ENCODE results near the gene NCKAP5.
"Not testable (repeated sequence)": the region's sequence is repeated elsewhere in the genome, so short reads cannot be mapped to it uniquely, and the experiment has no call there.

NCKAP5 gene

DNA sequence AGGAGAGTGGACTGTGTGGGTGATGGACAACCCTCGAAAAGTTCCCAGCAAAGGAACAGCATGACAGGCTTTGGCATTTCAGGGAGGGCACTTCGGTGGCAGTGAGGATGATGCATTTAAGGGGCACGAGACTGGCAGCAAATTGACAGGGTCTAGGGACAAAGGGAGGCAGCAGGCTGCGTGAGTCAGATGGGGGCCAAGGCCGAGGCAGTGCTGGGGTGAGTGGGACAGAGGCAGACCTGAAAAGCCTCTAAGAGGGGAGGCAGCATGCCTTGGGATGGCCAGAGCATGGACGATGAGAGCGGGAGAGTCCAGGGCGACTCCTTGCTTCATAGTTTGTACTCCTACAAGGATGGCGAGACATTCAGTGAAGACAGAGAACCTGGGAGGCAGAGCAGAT lies 848.8 kb downstream of the NCKAP5 start:
- ChIA-PET CTCF (no interaction called here), POLR2A (no interaction called here)
- H3K27me3 ChIP-seq (replicated peaks in 2 of 5; ENCODE audit: control insufficient read depth in 4 of 5, insufficient read depth in 5 of 5, low read length in 4 of 5), result peaks cover 0 to 2% (median 0%) of the 10 kb centered on the region in 5 experiments
- no peaks in the 10 kb centered on the region for H3K4me1 ChIP-seq (ENCODE audit: control extremely low read depth in 1 of 4, control insufficient read depth in 4 of 4, insufficient read depth in 4 of 4, low read length in 3 of 4)
- no peak overlapping the region for H3K27ac ChIP-seq (ENCODE audit: insufficient read depth in 1 of 2, low read depth in 1 of 2, low read length in 2 of 2, poor library complexity in 1 of 2, severe bottlenecking in 2 of 2)
- no peak for DNase-seq
- no peaks in the 10 kb centered on the region for H3K36me3 ChIP-seq (ENCODE audit: control insufficient read depth in 4 of 4, insufficient read depth in 4 of 4, low read length in 3 of 4)
- WGBS (ENCODE audit: insufficient coverage), result 96% methylated on average over 9 of the region's 9 CpGs
- H3K4me3 ChIP-seq (ENCODE audit: control insufficient read depth in 1 of 7, extremely low read depth in 1 of 7, insufficient read depth in 4 of 7, low read depth in 2 of 7, low read length in 6 of 7), result no peak overlapping the region
- H3K9me3 ChIP-seq (ENCODE audit: control extremely low read depth in 1 of 5, control insufficient read depth in 4 of 5, insufficient read depth in 2 of 5, low read depth in 1 of 5, low read length in 4 of 5), result no peaks in the 10 kb centered on the region

- Histone ChIP-seq H3K36me3 (ENCODE audit: control insufficient read depth in 4 of 4, insufficient read depth in 4 of 4, low read length in 3 of 4) (no peaks in the 10 kb centered on the region), H3K4me3 (ENCODE audit: control insufficient read depth in 1 of 7, extremely low read depth in 1 of 7, insufficient read depth in 4 of 7, low read depth in 2 of 7, low read length in 6 of 7) (no peak overlapping the region), H3K9me3 (ENCODE audit: control extremely low read depth in 1 of 5, control insufficient read depth in 4 of 5, insufficient read depth in 2 of 5, low read depth in 1 of 5, low read length in 4 of 5) (no peaks in the 10 kb centered on the region), H3K27me3 (replicated peaks in 2 of 5; ENCODE audit: control insufficient read depth in 4 of 5, insufficient read depth in 5 of 5, low read length in 4 of 5) (peaks cover 0 to 2% (median 0%) of the 10 kb centered on the region in 5 experiments), H3K4me1 (ENCODE audit: control extremely low read depth in 1 of 4, control insufficient read depth in 4 of 4, insufficient read depth in 4 of 4, low read length in 3 of 4) (no peaks in the 10 kb centered on the region), H3K27ac (ENCODE audit: insufficient read depth in 1 of 2, low read depth in 1 of 2, low read length in 2 of 2, poor library complexity in 1 of 2, severe bottlenecking in 2 of 2) (no peak overlapping the region)
- CTCF ChIA-PET, result no interaction called here
- POLR2A ChIA-PET, result no interaction called here
- WGBS (ENCODE audit: insufficient coverage), result 100% methylated on average over 2 of the region's 2 CpGs
- DNase-seq, result no peak
Observed at GRCh38 chr2:132716954-132717353, 851.3 kb downstream of the NCKAP5 start.

GRCh38 chr2:132715386-132716351 lies 852.6 kb downstream of the NCKAP5 start:
- H3K36me3 ChIP-seq (ENCODE audit: control insufficient read depth in 4 of 4, insufficient read depth in 4 of 4, low read length in 3 of 4), result no peaks in the 10 kb centered on the region
- no peak overlapping the region for H3K27ac ChIP-seq (ENCODE audit: insufficient read depth in 1 of 2, low read depth in 1 of 2, low read length in 2 of 2, poor library complexity in 1 of 2, severe bottlenecking in 2 of 2)
- POLR2A ChIA-PET, result no interaction called here
- H3K4me1 ChIP-seq (ENCODE audit: control extremely low read depth in 1 of 4, control insufficient read depth in 4 of 4, insufficient read depth in 4 of 4, low read length in 3 of 4), result no peaks in the 10 kb centered on the region
- no peaks in the 10 kb centered on the region for H3K9me3 ChIP-seq (ENCODE audit: control extremely low read depth in 1 of 5, control insufficient read depth in 4 of 5, insufficient read depth in 2 of 5, low read depth in 1 of 5, low read length in 4 of 5)
- H3K27me3 ChIP-seq (replicated peaks in 2 of 5; ENCODE audit: control insufficient read depth in 4 of 5, insufficient read depth in 5 of 5, low read length in 4 of 5), result peaks cover 0 to 2% (median 0%) of the 10 kb centered on the region in 5 experiments
- CTCF ChIA-PET, result no interaction called here
- no peak for DNase-seq
- no peak overlapping the region for H3K4me3 ChIP-seq (ENCODE audit: control insufficient read depth in 1 of 7, extremely low read depth in 1 of 7, insufficient read depth in 4 of 7, low read depth in 2 of 7, low read length in 6 of 7)
- 73% methylated on average over 6 of the region's 7 CpGs for WGBS (ENCODE audit: insufficient coverage)

DNA sequence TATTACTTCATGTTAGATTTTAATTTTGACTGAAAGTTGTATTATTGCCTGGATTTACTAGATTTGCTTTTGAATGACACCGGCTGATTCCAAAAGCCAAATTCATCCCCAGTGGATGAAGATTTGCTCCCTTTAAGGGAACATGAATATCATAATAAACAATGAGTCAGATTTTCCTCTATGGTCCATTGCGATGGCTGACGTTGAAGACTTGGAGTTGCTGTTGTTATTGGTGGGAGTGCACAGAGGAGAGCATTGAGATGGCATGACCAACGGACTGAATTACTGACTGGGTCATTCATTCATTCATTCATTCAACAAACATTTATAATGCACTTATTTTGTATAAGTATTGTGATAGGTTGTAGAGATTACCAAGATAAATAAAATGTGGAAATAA lies 864.9 kb downstream of the NCKAP5 start:
- no peaks in the 10 kb centered on the region for H3K4me1 ChIP-seq (ENCODE audit: control extremely low read depth in 1 of 4, control insufficient read depth in 4 of 4, insufficient read depth in 4 of 4, low read length in 3 of 4)
- WGBS (ENCODE audit: insufficient coverage), result no CpG with 5 or more reads among the region's 4 CpGs
- no peaks in the 10 kb centered on the region for H3K36me3 ChIP-seq (ENCODE audit: control insufficient read depth in 4 of 4, insufficient read depth in 4 of 4, low read length in 3 of 4)
- H3K27ac ChIP-seq (ENCODE audit: insufficient read depth in 1 of 2, low read depth in 1 of 2, low read length in 2 of 2, poor library complexity in 1 of 2, severe bottlenecking in 2 of 2), result no peak overlapping the region
- no peak overlapping the region for H3K4me3 ChIP-seq (ENCODE audit: control insufficient read depth in 1 of 7, extremely low read depth in 1 of 7, insufficient read depth in 4 of 7, low read depth in 2 of 7, low read length in 6 of 7)
- CTCF ChIA-PET, result no interaction called here
- no peaks in the 10 kb centered on the region for H3K27me3 ChIP-seq (replicated peaks in 2 of 5; ENCODE audit: control insufficient read depth in 4 of 5, insufficient read depth in 5 of 5, low read length in 4 of 5)
- POLR2A ChIA-PET, result no interaction called here
- H3K9me3 ChIP-seq (ENCODE audit: control extremely low read depth in 1 of 5, control insufficient read depth in 4 of 5, insufficient read depth in 2 of 5, low read depth in 1 of 5, low read length in 4 of 5), result no peaks in the 10 kb centered on the region
- DNase-seq, result no peak

- DNase-seq, result no peak
- Histone ChIP-seq H3K9me3 (ENCODE audit: control extremely low read depth in 1 of 5, control insufficient read depth in 4 of 5, insufficient read depth in 2 of 5, low read depth in 1 of 5, low read length in 4 of 5) (no peaks in the 10 kb centered on the region), H3K27ac (ENCODE audit: insufficient read depth in 1 of 2, low read depth in 1 of 2, low read length in 2 of 2, poor library complexity in 1 of 2, severe bottlenecking in 2 of 2) (no peak overlapping the region), H3K4me3 (ENCODE audit: control insufficient read depth in 1 of 7, extremely low read depth in 1 of 7, insufficient read depth in 4 of 7, low read depth in 2 of 7, low read length in 6 of 7) (no peak overlapping the region), H3K27me3 (replicated peaks in 2 of 5; ENCODE audit: control insufficient read depth in 4 of 5, insufficient read depth in 5 of 5, low read length in 4 of 5) (no peaks in the 10 kb centered on the region), H3K4me1 (ENCODE audit: control extremely low read depth in 1 of 4, control insufficient read depth in 4 of 4, insufficient read depth in 4 of 4, low read length in 3 of 4) (no peaks in the 10 kb centered on the region), H3K36me3 (ENCODE audit: control insufficient read depth in 4 of 4, insufficient read depth in 4 of 4, low read length in 3 of 4) (no peaks in the 10 kb centered on the region)
- WGBS (ENCODE audit: insufficient coverage), result 100% methylated on average over 1 of the region's 2 CpGs
- ChIA-PET POLR2A (no interaction called here), CTCF (no interaction called here)
Observed at GRCh38 chr2:132701810-132702209, 866.5 kb downstream of the NCKAP5 start.

DNA sequence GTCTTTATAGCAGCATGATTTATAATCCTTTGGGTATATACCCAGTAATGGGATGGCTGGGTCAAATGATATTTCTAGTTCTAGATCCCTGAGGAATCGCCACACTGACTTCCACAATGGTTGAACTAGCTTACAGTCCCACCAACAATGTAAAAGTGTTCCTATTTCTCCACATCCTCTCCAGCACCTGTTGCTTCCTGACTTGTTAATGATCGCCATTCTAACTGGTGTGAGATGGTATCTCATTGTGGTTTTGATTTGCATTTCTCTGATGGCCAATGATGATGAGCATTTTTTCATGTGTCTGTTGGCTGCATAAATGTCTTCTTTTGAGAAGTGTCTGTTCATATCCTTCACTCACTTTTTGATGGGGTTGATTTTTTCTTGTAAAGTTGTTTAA lies 868.5 kb downstream of the NCKAP5 start:
- H3K9me3 ChIP-seq (ENCODE audit: control extremely low read depth in 1 of 5, control insufficient read depth in 4 of 5, insufficient read depth in 2 of 5, low read depth in 1 of 5, low read length in 4 of 5); H3K27me3 ChIP-seq (replicated peaks in 2 of 5; ENCODE audit: control insufficient read depth in 4 of 5, insufficient read depth in 5 of 5, low read length in 4 of 5); H3K36me3 ChIP-seq (ENCODE audit: control insufficient read depth in 4 of 4, insufficient read depth in 4 of 4, low read length in 3 of 4); H3K4me3 ChIP-seq (ENCODE audit: control insufficient read depth in 1 of 7, extremely low read depth in 1 of 7, insufficient read depth in 4 of 7, low read depth in 2 of 7, low read length in 6 of 7); CTCF ChIA-PET; H3K4me1 ChIP-seq (ENCODE audit: control extremely low read depth in 1 of 4, control insufficient read depth in 4 of 4, insufficient read depth in 4 of 4, low read length in 3 of 4); H3K27ac ChIP-seq (ENCODE audit: insufficient read depth in 1 of 2, low read depth in 1 of 2, low read length in 2 of 2, poor library complexity in 1 of 2, severe bottlenecking in 2 of 2); POLR2A ChIA-PET; DNase-seq: not testable (repeated sequence)
- WGBS (ENCODE audit: insufficient coverage), result no CpG with 5 or more reads among the region's 2 CpGs

- WGBS (ENCODE audit: insufficient coverage), result 90% methylated on average over 1 of the region's 3 CpGs
- H3K36me3 ChIP-seq (ENCODE audit: control insufficient read depth in 4 of 4, insufficient read depth in 4 of 4, low read length in 3 of 4); H3K9me3 ChIP-seq (ENCODE audit: control extremely low read depth in 1 of 5, control insufficient read depth in 4 of 5, insufficient read depth in 2 of 5, low read depth in 1 of 5, low read length in 4 of 5); H3K4me3 ChIP-seq (ENCODE audit: control insufficient read depth in 1 of 7, extremely low read depth in 1 of 7, insufficient read depth in 4 of 7, low read depth in 2 of 7, low read length in 6 of 7); H3K27ac ChIP-seq (ENCODE audit: insufficient read depth in 1 of 2, low read depth in 1 of 2, low read length in 2 of 2, poor library complexity in 1 of 2, severe bottlenecking in 2 of 2); DNase-seq; H3K4me1 ChIP-seq (ENCODE audit: control extremely low read depth in 1 of 4, control insufficient read depth in 4 of 4, insufficient read depth in 4 of 4, low read length in 3 of 4); CTCF ChIA-PET; POLR2A ChIA-PET; H3K27me3 ChIP-seq (replicated peaks in 2 of 5; ENCODE audit: control insufficient read depth in 4 of 5, insufficient read depth in 5 of 5, low read length in 4 of 5): not testable (repeated sequence)
Observed at GRCh38 chr2:132698347-132698746, 869.9 kb downstream of the NCKAP5 start.

Data from common myeloid progenitor, CD34-positive (primary cell).